SK-N-SH (cell line): ENCODE data around the gene DOCK4.

Experiments used
- CHD2 ChIP-seq: fragments of 150-350 bp; IDR thresholded peaks from 2 replicates; pipeline ENCODE4 v1.6.1; 2018; ENCODE audit warnings: low read length; ENCODE audit not compliant: partially characterized antibody
- CTCF ChIP-seq: fragments of 200-600 bp; sonication (generic); IDR thresholded peaks from 2 replicates; pipeline ENCODE4 v1.6.1; 2017; ENCODE audit warnings: antibody characterized with exemption, mild to moderate bottlenecking, moderate library complexity
- EP300 ChIP-seq, 2 experiments: IDR thresholded peaks; 2 replicates each; pipeline versions ENCODE4 v1.4.0 to v1.6.1; 2012; ENCODE audit warnings: borderline replicate concordance in 1 of 2, low read depth in 1 of 2, low read length in 1 of 2
- FOXM1 ChIP-seq: IDR thresholded peaks from 2 replicates; pipeline ENCODE4 v1.4.0; 2012; ENCODE audit warnings: low read depth, mild to moderate bottlenecking
- IRF3 ChIP-seq: fragments of 150-350 bp; IDR thresholded peaks from 2 replicates; pipeline ENCODE4 v1.6.1; 2016; ENCODE audit warnings: mild to moderate bottlenecking, low read depth, low read length
- MXI1 ChIP-seq: IDR thresholded peaks from 2 replicates; pipeline ENCODE4 v1.6.1; 2012; ENCODE audit warnings: mild to moderate bottlenecking, low read depth, low read length, improper control_type of control experiment
- NRF1 ChIP-seq: IDR thresholded peaks from 2 replicates; pipeline ENCODE4 v1.6.1; 2012; ENCODE audit warnings: low read depth, mild to moderate bottlenecking, low read length
- PBX3 ChIP-seq: IDR thresholded peaks from 2 replicates; pipeline ENCODE4; 2012
- POLR2AphosphoS5 ChIP-seq: IDR thresholded peaks from 2 replicates; pipeline ENCODE4 v1.6.1; 2012; ENCODE audit warnings: low read depth, low read length
- RCOR1 ChIP-seq: fragments of 150-350 bp; IDR thresholded peaks from 2 replicates; pipeline ENCODE4 v1.6.1; 2017; ENCODE audit warnings: antibody characterized with exemption, low read length
- RFX5 ChIP-seq: IDR thresholded peaks from 2 replicates; pipeline ENCODE4 v1.6.1; 2012; ENCODE audit warnings: mild to moderate bottlenecking, improper control_type of control experiment, low read length
- TAF1 ChIP-seq: IDR thresholded peaks from 2 replicates; pipeline ENCODE4 v1.6.1; 2012; ENCODE audit warnings: low read depth, mild to moderate bottlenecking, low read length, moderate library complexity, borderline replicate concordance
- TEAD4 ChIP-seq: IDR thresholded peaks from 2 replicates; pipeline ENCODE4 v1.4.0; 2012; ENCODE audit warnings: mild to moderate bottlenecking, borderline replicate concordance; ENCODE audit not compliant: insufficient read depth
- ZBTB33 ChIP-seq: IDR thresholded peaks from 2 replicates; pipeline ENCODE4 v1.4.0; 2012; ENCODE audit warnings: low read depth, borderline replicate concordance

DNA sequence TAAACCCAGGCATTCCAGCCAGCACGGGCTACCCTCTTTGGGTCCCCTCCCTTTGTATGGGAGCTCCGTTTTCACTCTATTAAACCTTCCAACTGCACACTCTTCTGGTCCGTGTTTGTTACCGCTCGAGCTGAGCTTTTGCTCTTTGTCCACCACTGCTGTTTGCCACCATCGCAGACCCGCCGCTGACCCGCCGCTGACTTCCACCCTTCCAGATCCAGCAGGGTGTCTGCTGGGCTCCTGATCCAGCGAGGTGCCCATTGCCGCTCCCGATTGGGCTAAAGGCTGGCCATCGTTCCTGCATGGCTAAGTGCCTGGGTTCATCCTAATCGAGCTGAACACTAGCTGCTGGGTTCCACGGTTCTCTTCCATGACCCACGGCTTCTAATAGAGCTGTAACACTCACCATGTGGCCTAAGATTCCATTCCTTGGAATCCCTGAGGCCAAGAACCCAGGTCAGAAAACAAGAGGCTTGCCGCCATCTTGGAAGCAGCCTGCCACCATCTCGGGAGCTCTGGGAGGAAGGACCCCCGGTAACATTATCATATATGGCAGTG is 14.8 kb upstream of the DOCK4 start:
- TF ChIP-seq TAF1: no peak
- no peak for TF ChIP-seq IRF3
- TF ChIP-seq POLR2AphosphoS5: no peak
- TF ChIP-seq MXI1: no peak
- no peak for TF ChIP-seq RCOR1
- no peak for TF ChIP-seq CTCF
- TF ChIP-seq ZBTB33: no peak
- TF ChIP-seq EP300 (IDR thresholded peaks at IDR 0.05; ENCODE audit: borderline replicate concordance in 1 of 2, low read depth in 1 of 2, low read length in 1 of 2): no peak
- no peak for TF ChIP-seq PBX3
- TF ChIP-seq TEAD4: no peak
- no peak for TF ChIP-seq CHD2
- TF ChIP-seq NRF1: no peak
- no peak for TF ChIP-seq RFX5
- no peak for TF ChIP-seq FOXM1
